ENCODE results near the gene NEK4. TPM values are rescaled to one million over a fixed set of nuclear protein-coding genes. Genes with fewer than 3 reads are reported as not detected.
A peak's percentile ranks its signal among the peaks of the same experiment; 100 is the strongest.

Gene NEK4
- total and polyA plus RNA-seq, 2 of the 13 experiments (the other 11 are each of a cell fraction or from before 2014, with no cell fraction given): 16.5 to 38.0 TPM

GRCh38 chr3:52793702-52794611, 23.2 kb upstream of the NEK4 start (continued):
- TF ChIP-seq ZNF362 (CRISPR knock-in tag; IDR thresholded peaks at IDR 0.05; ENCODE audit: borderline replicate concordance) (no peak), ZNF572 (CRISPR knock-in tag; IDR thresholded peaks at IDR 0.05) (0 out of 2 replicates have a peak, but pooled peaks have one; percentile 61), MTERF4 (CRISPR knock-in tag; IDR thresholded peaks at IDR 0.05) (no peak), ZNF737 (CRISPR knock-in tag; IDR thresholded peaks at IDR 0.05; ENCODE audit: borderline replicate concordance) (no peak), TSC22D2 (CRISPR knock-in tag; IDR thresholded peaks at IDR 0.05; ENCODE audit: borderline replicate concordance) (no peak), ZSCAN30 (CRISPR knock-in tag; IDR thresholded peaks at IDR 0.05) (no peak), ZNF205 (CRISPR knock-in tag; IDR thresholded peaks at IDR 0.05) (no peak), ZFYVE20 (CRISPR knock-in tag; IDR thresholded peaks at IDR 0.05; ENCODE audit: borderline replicate concordance, low read depth) (no peak), NCOA1 (CRISPR knock-in tag; IDR thresholded peaks at IDR 0.05) (peak; percentile 34; the same call in 1 of the 2 replicates), ARNT2 (CRISPR knock-in tag; IDR thresholded peaks at IDR 0.05; ENCODE audit: low read depth) (0 out of 2 replicates have a peak, but pooled peaks have one; percentile 30), ZNF446 (CRISPR knock-in tag; IDR thresholded peaks at IDR 0.05) (no peak), ZNF451 (CRISPR knock-in tag; IDR thresholded peaks at IDR 0.05) (peak; percentile 6; the same call in 1 of the 2 replicates), ZNF781 (CRISPR knock-in tag; IDR thresholded peaks at IDR 0.05; ENCODE audit: borderline replicate concordance, not compliant biosample characterization) (no peak), ZNF256 (CRISPR knock-in tag; conservative IDR thresholded peaks at IDR 0.05) (no peak), KAT2B (IDR thresholded peaks at IDR 0.05; ENCODE audit: borderline replicate concordance, low read depth, low read length) (no peak), HOXA7 (CRISPR knock-in tag; IDR thresholded peaks at IDR 0.05) (no peak), RFXAP (CRISPR knock-in tag; IDR thresholded peaks at IDR 0.05; ENCODE audit: borderline replicate concordance) (no peak)
- TF ChIP-seq, protein P1, sequence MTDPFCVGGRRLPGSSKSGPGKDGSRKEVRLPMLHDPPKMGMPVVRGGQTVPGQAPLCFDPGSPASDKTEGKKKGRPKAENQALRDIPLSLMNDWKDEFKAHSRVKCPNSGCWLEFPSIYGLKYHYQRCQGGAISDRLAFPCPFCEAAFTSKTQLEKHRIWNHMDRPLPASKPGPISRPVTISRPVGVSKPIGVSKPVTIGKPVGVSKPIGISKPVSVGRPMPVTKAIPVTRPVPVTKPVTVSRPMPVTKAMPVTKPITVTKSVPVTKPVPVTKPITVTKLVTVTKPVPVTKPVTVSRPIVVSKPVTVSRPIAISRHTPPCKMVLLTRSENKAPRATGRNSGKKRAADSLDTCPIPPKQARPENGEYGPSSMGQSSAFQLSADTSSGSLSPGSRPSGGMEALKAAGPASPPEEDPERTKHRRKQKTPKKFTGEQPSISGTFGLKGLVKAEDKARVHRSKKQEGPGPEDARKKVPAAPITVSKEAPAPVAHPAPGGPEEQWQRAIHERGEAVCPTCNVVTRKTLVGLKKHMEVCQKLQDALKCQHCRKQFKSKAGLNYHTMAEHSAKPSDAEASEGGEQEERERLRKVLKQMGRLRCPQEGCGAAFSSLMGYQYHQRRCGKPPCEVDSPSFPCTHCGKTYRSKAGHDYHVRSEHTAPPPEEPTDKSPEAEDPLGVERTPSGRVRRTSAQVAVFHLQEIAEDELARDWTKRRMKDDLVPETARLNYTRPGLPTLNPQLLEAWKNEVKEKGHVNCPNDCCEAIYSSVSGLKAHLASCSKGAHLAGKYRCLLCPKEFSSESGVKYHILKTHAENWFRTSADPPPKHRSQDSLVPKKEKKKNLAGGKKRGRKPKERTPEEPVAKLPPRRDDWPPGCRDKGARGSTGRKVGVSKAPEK (CRISPR knock-in tag; IDR thresholded peaks at IDR 0.05; ENCODE audit: borderline replicate concordance): no peak
- TF ChIP-seq, protein P2, sequence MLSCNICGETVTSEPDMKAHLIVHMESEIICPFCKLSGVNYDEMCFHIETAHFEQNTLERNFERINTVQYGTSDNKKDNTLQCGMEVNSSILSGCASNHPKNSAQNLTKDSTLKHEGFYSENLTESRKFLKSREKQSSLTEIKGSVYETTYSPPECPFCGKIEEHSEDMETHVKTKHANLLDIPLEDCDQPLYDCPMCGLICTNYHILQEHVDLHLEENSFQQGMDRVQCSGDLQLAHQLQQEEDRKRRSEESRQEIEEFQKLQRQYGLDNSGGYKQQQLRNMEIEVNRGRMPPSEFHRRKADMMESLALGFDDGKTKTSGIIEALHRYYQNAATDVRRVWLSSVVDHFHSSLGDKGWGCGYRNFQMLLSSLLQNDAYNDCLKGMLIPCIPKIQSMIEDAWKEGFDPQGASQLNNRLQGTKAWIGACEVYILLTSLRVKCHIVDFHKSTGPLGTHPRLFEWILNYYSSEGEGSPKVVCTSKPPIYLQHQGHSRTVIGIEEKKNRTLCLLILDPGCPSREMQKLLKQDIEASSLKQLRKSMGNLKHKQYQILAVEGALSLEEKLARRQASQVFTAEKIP (CRISPR knock-in tag; IDR thresholded peaks at IDR 0.05; ENCODE audit: borderline replicate concordance): no peak

Data from HepG2 (cell line).